Raji (cell line): ENCODE results near the gene NAA35.

Experiments
- POLR2A ChIP-seq: IDR thresholded peaks from 2 replicates; pipeline ENCODE4 v1.6.1; 2011; ENCODE audit warnings: low read depth, low read length, control low read depth; ENCODE audit not compliant: insufficient read depth

NAA35 gene

DNA sequence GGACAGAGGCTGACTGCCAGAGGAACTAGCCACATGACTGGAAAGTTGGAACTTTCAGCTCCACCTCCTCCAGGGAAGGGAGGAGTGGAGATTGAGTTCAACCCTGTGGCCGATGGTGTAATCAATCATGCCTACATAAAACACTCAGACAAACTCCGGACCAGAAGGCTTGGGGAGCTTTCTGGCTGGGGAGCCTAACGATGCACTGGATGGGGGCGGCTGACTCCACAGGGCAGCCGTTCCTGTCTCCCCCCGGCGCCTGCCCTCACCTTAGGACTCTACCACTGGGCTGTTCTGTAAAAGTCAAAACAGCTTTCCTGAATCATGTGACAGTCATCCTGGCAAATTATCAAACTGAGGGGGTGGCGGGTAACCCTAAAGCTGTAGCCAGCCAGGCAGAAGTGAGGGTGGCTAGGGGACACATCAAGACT lies 100.4 kb downstream of the NAA35 start:
- TF ChIP-seq POLR2A = no peak

DNA sequence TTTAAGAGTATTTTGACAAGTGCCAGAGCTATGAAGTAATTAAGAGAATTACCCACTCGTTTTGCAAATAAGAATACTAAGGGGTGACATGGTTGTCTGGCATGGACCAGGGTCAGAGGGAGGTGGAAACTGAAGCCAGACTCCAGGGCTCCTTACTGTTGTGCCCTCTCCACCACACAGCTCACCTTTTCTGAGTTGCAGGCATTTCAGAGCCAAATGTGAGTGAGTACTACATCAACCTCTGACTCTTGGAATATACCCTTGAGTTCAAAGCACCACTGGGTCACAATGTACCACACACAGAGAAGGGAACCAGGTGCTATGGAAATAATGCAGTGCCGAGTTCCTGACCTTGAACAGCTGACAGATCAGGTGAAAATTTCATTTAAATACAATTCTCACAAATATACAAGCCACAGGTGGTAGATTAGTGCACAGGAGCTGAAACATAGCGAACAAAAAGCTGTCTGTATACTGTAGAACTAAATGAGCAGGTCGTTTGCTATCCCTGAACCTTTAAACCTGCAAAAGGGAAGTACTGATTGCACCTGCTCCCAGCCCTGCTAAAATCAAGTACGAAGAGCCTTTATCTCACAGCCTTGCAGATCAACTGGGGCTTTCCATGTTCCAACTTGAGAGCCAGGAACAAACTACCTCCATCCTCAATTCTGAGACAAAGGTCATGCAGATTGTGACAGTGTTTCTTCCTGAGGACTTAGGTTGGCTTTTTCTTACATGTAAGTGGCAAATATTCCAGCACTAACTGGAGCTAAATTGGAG lies 101.4 kb downstream of the NAA35 start:
- no peak for TF ChIP-seq POLR2A

DNA sequence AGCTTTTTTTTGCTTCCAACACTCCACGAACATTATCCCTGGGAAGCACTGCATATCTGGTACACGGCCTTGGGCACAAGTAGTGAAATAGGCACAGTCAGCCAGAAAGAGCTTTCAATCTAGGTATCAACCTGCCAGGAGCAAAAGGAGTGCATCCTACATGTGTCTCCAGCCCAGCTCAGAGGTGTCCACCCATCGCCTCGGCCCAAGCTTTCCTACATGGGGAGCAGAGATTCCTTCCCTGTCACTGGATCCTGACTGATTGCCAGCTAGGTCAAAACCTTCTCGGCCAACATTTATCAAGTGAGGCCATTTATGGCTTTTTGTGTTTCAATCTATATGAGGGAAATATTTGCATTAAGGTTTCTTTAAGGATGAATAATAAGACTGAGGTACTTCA lies 102.6 kb downstream of the NAA35 start:
- TF ChIP-seq POLR2A = no peak

DNA sequence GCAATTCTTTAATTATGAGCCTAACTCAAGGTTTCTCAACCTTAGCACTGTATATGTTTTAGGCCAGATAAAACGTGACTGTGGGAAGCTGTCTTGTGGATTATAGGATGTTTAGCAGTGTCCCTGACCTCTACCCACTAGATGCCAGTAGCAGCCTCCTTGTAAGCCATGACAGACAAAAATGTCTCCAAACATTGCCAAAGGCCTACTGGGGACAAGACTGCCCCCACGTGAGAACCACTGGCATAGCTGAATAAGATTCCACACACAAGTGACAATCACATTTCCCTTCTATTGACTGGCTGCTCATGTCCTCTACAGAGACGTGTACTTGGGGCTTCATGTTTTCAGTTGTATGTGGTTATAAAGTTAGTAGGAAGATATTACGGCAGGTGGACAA lies 103.1 kb downstream of the NAA35 start:
- no peak for TF ChIP-seq POLR2A

DNA sequence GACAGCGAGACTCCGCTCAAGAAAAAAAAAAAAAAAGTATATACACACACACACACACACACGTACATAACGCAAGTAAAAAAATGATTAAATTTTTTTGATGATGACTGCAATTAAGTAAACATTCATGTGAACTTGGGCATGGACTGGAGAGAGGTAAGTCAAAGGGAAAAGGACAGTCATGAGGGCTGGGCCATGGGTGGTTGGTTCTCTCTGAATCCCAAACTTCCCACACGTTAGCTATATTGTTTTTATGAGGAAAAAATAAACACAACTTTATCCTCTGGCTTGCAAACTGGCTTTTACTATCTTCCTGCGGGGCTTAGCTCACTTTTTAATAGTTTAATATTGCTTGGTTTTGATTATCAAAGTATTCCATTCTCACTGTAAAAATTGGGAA lies 104.7 kb downstream of the NAA35 start:
- no peak for TF ChIP-seq POLR2A

DNA sequence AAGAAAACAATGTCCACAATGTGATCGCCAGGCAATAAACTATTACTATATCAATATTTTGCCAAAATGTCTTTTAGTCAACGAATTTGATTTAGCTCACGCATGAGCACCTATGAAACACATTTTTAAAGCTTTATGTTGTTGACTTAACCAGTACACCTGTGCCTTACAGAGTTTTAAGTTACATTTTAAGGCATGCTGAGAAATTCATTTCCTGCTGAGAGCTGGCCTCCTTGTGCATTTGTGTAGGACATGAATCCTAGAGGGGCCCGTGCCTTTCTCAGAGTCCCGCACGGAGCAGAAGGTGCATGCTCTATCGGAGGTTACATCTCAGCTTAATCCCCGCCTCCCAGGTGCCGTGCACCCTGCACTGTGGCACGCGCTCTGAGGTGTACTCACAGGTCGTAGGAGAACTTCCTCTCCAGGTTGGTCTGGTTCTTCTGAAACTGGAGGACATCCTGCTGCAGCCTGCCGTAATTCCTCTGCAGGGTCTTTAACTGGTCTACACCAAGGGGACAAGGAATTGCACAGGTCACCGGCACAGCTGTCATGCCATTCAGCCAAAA lies 105.2 kb downstream of the NAA35 start:
- no peak for TF ChIP-seq POLR2A

DNA sequence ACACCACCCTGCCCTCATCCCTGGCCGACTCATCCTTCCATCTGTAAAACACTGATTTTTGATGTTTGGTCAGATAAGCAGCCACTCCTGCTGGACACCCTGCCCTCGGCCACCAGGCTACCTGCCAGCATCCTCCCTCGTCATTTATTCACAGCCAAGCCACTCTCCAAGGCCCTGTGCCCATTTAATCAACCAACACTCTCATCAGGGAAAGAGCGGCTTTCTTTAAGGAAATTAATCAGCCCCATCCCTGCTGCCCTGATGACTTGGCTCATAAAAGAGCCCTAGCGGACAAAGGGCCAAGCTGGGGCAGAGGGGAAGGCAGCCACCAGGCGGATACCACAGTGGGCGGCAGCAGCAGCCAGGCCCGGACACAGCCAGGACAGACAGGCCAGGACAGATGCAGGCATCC lies 106.0 kb downstream of the NAA35 start:
- TF ChIP-seq POLR2A = no peak

DNA sequence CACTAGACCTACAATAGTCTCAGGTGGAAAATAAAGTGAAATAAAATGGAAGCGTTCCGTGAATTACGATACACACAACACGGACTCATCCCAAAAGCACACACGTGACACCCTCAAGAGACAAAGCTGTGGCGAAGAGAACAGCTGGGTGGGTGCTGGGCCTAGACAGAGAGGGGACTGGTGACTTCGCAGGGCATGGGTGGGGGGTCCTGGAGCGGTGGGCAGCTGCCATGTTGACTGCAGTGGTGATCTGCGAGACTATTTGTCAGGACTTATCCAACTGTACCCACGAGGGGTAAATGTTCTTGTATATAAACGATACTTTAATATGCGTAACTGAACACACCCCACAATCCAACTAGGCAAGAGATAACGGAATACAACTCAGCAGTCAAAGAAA lies 106.4 kb downstream of the NAA35 start:
- no peak for TF ChIP-seq POLR2A

DNA sequence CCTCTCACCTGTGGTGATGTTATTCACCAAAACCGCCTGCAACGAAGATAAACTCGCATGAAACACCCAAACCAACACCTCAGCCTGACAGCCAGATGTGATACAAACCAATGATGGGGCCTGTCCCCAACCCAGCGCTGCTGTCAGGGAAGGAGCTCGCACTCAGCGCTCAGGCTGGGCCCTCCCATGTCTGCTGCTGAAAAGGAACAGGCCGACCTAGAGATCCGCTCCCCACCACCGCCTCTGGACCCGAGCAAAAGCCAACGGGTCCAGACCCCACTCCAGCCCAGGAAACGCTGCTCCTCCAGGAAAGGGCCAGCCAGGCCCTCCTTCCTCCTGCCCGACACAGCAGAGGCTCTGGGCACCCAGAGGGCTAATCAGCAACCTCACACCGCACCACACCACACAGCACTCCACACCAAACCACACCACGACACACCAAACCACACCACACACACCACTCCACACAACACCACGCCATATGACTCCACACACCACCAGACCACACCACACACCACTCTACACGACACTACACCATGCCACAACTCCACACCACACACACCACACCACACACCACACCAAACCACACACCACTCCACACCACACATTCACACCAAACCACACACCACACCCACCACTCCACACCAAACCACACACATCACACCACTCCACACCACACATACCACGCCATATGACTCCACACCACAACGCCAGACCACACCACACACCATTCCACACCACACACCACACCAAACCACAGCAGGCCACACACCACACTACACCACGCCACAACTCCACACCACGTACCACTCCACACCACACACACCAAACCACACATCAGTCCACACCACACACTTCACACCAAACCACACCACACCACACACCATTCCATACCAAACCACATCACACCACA lies 111.9 kb downstream of the NAA35 start:
- no peak for TF ChIP-seq POLR2A

DNA sequence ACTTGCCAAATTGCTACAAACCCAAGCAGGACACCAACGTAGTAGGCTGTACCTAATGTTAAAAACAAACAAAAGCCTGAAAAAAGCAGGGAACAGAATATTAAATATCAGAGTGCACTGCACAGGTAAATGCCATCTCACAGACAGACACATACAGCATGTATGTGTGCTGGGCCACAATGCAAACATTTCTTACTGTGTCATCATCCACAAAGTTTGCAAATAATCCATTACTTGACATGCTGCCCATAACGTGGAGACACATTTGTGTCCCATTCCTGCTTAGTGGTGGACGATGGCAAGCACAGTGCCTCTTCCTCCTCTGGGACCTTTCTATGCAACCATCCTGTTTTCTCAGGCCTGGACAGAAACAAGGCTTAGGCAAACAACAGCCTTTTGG lies 113.7 kb downstream of the NAA35 start:
- TF ChIP-seq POLR2A = no peak

DNA sequence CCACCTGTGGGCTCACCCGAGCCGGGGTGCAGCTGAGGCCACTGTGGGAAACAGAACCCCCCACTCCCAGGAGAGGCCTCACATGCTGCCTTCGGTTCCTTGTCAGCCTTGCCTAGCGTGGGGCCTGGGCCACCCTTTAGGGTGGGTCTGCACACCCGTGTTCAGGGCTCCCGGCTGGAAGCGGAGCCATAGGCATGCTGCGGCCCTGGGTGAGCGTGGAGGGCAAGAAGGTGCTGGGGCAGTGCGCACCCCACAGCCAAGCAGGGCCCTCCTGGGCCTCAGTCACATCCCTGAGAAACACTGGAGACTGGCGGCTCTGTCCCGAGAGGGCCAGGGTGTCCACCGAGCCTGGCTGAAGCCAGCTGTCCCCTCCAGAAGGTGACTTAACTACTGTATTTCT lies 116.5 kb downstream of the NAA35 start:
- no peak for TF ChIP-seq POLR2A

DNA sequence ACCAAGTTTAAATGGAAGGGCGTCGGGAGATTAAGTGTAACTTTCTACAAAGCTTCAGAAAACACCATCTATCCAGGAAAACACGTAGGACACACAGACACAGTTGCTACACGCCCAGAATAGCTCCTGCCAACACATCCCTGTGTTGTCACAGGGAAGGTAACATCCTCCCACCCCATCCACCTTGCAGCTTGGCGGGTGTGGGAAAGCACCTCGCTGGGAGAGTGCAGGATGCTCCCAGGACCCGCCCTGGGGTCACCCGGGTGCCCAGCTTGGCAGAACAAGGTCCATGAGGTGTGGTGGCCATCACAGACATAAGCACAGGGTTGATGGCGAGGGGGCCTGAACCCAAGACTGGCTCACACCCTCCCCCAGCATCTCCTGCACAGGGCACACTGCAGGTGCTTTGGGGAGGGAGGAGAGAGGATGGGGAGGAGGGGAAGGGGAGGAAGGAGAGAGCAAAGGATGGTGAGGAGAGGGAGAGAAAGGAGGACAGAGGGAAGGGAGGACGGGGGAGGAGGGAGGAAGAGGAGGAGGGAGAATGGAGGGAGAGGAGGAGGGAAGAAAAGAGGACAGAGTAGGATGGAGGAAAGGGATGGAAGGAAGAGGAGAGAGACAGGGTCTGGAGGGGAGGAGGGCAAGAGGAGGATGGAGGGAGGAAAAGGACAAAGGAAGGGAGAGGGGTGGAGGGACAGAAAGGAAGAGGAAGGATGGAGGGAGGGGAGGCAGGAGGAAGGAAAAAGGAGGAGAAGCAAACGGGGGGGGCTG lies 121.2 kb downstream of the NAA35 start:
- TF ChIP-seq POLR2A = no peak

DNA sequence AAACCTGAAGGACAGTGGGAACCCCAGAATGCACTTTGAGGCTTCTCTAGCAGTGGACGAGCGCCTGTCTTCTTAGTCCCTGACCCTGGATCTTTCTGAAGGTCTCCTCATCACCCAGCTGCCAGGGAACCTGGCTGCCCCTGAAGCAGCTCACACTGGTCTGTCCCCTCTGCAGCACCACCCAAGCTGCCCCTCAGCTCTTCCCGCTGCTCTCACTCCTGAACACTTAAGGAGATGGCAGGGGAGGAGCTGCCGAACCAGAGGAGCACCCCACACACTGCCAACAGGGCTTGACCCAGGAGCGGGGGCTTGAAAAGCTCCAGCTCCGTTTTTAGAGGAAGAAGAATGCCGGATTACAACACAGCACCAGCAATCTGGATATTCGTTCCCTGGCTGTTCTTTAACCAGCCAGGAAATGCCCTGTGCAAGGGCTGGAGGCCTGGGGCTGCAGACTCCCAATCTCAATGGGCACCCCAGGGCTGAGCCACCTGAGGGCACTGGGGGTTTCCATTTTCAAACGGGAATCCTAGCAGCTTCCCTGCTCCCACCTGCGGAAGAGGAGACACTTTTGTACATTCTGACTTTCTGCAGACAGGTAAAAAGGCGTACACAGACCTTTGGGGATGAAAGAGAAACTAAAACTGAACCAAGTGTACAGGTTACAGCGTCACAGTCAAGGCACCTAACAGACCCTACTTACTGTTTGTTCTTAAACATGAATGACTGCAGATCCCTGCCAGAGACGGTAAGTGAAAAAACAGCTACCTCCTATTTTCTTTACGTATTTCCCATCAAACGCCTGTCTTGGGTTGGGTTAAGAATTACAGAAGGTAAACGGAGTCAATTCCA lies 122.1 kb downstream of the NAA35 start:
- TF ChIP-seq POLR2A = no peak

DNA sequence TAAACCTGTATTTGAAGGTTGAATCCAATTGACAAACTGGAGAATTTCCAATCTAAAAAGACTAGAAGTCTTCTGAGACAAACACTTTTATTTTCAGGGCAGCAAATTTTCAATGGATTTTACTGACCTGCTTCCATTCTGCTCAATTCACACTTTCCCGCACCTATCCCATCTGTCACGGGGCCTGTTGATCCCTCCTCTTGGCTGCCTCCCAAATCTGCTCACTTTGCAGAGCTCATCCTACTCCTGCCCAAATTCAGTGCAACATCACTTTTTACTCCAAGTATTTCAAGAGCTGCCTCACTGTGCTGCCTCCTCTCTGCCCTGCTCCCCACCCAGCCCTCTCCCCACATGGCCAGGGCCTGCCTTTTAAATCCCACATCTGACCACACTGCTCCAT lies 123.3 kb downstream of the NAA35 start:
- TF ChIP-seq POLR2A = no peak

DNA sequence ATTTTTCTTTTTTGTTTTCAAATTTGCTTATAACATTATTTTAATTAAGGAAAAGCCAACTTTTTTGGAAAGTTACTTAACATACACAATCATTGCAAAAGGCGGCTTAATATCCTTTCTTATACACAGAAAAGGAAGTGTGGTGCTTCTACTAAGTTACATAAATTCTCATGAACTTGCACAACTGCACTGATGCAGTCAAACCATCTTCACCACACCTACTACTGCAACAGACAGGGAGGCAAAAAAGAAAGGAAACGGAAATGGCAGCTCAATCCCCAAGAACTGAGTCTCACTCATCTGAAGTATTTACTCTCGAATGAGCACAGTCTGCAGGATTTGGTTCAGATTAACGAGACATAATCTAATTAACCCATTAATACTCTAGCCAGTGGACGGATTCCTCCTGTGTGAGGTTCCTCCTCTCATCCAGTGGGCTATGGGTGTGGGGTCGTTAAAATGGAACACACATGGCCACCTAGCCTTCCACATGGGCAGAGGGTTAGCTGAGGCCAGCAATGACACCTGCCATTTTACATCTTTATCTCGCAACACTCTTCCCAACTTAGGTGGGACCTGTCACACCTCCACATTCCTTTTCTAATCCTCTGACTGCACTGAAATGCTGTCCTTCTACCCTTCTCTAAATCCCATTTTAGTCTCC lies 128.4 kb downstream of the NAA35 start:
- TF ChIP-seq POLR2A = no peak
